NCI-H345 treated with DMSO at 0.1 percent for 48 hours (cell line): ENCODE data around the gene RELB.
A peak's percentile ranks its signal among the peaks of the same experiment; 100 is the strongest.

Experiments
- DNase-seq: peaks from one replicate; lab custom pipeline; 2025; ENCODE audit not compliant: unreplicated experiment; lab: John Stamatoyannopoulos, UW

The RELB gene

GRCh38 chr19:45057444-45057843, 56.2 kb downstream of the RELB start:
- no peak for DNase-seq

DNA sequence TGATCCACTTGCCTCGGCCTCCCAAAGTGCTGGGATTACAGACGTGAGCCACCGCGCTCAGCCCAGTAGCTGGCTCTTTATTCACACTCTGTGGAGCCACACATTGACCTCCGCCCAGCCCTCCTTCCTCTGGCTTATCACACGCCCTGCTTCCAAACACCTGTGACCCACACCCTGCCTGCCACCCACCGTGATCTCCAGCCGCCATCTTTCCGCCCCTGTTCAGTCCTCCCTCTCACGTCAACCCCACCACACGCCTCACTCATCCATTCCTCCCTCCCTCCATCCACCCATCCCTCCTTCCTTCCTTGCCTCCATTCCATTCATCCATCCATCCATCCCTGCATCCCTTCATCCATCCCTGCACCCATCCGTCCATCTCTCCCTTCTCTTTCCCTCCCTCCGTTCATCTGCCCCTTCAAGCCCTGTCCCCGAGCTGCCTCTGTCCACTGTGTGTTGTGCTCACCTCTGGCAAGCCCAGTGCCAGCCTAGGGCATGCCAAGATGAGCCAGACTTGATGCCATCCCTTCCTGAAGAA, 57.4 kb downstream of the RELB start:
- DNase-seq: no peak

DNA sequence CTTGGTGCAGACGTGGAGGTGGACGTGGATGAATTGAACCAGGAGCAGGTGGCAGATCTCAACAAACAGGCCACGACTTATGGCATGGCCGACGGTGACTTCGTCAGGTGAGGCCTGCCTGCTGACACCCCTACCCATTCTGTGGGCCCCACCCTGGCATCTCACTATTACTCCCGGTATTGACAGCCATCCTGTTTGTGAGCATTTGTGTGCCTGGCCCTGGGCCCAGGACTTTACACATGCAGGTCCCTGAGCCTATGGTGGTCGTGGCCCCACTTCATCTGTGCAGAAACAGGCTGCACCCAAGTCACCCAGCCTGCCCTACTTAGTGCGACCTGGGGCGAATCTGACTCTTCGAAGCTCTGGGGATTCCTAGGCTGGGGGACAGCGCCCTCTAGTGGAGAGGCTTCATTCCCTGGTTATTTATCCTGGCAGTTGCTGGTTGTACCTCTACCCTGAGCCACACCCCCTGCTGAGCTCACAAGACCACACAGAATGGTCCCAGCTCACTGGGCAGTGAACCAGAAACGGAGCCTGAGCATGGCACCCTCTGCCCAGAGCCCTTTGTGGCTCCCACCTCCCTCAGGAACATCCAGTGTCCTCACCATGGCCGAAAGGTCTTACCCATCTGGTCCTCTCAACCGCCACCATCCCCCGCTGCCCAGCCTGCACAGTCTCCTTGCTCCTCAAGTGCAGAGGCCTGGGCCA, 58.1 kb downstream of the RELB start:
- DNase-seq: peak; percentile 2

GRCh38 chr19:45061965-45062364, 60.7 kb downstream of the RELB start:
- DNase-seq: no peak

DNA sequence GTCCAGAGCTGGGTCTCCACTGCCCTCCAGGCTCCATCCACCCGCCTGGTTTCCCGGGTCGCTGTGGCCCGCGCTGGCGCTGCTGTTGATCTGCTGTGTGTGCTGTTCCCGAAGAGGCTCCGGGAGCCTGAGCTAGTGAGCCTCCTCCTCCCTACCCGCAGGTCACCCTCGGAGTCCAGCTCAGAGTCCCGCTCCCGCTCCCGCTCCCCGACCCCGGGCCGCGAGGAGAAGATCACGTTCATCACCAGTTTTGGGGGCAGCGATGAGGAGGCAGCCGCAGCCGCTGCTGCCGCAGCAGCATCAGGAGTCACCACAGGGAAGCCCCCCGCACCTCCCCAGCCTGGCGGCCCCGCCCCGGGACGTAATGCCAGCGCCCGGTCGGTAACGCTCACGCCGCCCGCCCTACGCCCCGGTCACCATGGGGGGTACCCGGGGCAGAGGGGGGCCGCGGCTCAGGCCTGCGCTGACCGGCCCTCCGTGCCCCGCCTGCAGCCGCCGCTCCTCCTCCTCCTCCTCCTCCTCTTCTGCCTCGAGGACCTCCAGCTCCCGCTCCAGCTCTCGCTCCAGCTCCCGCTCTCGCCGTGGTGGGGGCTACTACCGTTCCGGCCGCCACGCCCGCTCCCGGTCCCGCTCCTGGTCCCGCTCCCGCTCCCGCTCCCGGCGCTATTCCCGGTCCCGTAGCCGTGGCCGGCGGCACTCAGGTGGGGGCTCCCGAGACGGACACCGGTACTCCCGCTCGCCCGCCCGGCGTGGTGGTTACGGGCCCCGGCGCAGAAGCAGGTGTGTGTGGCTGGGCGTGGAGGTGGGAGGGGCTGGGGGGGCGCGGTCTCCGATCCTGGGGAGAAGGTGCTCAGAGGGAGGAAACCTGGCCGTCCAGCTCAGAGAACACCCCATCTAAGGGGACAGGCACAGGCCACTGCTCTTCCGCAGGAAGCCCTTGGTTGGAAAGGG, 62.9 kb downstream of the RELB start:
- DNase-seq: no peak

GRCh38 chr19:45066921-45067661, 65.8 kb downstream of the RELB start:
- no peak for DNase-seq

DNA sequence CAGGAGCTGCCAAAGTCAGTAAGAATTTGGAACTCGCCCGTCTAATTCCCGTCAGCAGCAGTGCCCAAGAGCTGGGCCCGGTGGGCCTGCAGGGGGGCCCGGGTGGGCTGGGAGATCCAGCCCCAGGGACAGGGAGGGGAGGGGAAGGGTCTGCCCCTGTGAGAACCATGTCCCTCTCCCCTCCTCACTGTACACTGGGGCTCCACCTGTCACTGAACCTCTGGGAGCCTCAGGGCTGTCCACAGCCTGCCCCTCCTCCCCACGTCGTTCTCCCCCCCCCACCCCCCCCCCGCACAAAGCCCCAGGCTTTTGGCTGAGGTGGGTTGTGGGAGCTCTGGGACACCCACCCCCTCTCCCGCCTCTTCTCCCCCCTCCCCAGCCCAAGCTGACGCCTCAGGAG, 66.8 kb downstream of the RELB start:
- no peak for DNase-seq

GRCh38 chr19:45069056-45069455, 67.8 kb downstream of the RELB start:
- DNase-seq: no peak

DNA sequence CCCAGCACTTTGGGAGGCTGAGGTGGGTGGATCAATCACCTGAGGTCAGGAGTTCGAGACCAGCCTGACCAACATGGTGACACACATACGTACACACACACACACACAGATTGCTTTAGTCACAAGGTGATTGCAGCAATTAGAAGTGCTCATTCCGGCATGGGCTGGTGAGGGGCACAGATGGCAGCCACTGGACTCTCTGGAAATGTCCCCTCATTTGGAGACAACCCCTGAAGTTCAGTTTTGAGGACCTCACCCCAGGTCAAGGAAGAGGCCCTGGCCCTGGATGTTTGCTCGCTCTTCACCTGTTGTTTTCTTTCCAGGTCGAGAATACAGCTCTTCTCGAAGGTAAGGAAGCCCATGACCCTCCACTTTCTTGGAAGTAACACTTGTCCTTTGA, 69.0 kb downstream of the RELB start:
- no peak for DNase-seq

DNA sequence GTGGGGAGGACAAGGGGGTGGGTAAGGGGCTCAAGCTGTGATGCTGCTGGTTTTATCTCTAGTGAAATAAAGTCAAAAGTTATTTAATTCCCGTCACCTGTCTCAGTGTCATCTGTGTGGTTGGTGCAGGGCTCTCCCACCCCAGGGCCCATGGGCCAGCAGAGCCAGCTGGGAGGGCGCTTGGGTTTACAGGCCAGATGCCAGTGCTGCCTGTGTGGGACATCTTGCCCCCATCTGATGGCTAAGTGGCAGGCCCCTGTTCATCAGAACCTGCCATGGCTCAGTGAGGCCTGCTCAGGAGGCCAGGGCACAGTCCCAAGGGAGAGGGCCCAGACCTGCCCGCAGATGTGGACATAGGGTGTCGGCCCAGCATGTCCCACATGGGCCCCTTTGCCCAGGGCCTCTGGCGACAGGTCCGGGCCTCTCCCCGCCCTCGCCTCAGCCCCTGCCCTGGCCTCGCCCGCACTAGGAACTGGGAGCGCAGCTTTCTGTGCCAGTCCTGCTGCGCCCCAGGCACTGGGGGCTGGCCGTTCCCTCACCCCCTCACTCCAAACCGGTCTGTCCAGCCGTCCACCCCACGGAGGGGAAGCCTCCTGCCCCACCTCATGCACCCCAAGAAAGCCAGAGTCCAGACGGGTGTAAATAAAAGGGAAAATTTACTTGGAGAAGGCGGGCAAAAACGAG, 69.7 kb downstream of the RELB start:
- no peak for DNase-seq

- DNase-seq: no peak
Measured at GRCh38 chr19:45071545-45071938, 70.3 kb downstream of the RELB start.

- no peak for DNase-seq
Measured at GRCh38 chr19:45071969-45072790, 70.9 kb downstream of the RELB start.

- DNase-seq: no peak
Measured at GRCh38 chr19:45074744-45075300, 73.6 kb downstream of the RELB start.

GRCh38 chr19:45075301-45076028, 74.2 kb downstream of the RELB start:
- DNase-seq: no peak

GRCh38 chr19:45076029-45076850, 75.0 kb downstream of the RELB start, which contains the start of gene ZNF296:
Gene ZNF296 (minus strand): TSS chr19:45076478. CDS start chr19:45076373, 105 bp downstream.
- DNase-seq: no peak

DNA sequence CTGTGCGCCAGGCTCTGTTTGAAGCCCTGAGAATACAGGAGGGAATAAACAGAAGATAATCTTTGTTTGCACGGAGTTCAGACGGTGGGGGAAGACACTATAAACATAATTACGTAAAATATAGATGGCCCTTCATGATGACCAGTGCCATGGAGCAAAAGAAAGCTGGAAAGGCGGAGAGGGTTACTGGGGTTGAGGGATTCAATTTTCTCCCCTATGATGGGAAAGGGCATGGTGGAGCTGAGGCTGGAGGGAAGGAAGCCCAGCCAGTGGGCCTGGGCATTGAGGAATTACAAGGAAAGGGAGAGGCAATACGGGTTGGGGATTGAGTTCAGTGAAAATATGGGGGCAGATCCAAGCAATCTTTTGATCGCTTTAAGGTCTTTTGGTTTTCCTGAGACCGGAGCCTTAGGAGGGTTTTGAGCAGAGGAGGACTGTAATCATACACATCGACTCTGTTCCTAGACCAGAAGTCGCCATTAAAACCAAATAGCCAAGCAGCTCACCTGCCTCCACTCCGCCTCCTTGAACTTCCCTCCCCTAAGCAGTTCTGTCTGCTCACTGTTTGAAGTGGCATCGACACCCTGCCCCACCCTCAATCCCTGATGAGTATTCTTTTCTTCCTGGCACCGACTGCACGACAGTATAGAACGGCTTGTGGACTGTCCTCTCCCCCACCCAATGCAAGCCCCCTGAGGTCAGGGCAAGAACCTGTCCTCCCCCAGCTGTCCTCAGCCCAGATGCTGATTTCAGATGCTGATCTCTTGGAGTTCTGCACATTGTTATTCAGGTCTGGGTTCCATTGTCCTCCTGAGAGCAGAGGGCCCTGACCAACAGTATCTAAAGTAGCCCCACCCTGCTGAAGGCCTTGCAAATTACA, 75.8 kb downstream of the RELB start:
- DNase-seq: no peak
